PFSK-1 (cell line): ENCODE measurements around the gene MRFAP1L1.

Experiments used
- POLR2AphosphoS5 ChIP-seq: IDR thresholded peaks from 2 replicates; pipeline ENCODE4 v1.6.1; 2012; ENCODE audit warnings: low read depth, mild to moderate bottlenecking, control low read depth, low read length, moderate library complexity
- TAF1 ChIP-seq: IDR thresholded peaks from 2 replicates; pipeline ENCODE4 v1.6.1; 2012; ENCODE audit warnings: low read length, control low read depth, borderline replicate concordance; ENCODE audit not compliant: insufficient read depth

DNA sequence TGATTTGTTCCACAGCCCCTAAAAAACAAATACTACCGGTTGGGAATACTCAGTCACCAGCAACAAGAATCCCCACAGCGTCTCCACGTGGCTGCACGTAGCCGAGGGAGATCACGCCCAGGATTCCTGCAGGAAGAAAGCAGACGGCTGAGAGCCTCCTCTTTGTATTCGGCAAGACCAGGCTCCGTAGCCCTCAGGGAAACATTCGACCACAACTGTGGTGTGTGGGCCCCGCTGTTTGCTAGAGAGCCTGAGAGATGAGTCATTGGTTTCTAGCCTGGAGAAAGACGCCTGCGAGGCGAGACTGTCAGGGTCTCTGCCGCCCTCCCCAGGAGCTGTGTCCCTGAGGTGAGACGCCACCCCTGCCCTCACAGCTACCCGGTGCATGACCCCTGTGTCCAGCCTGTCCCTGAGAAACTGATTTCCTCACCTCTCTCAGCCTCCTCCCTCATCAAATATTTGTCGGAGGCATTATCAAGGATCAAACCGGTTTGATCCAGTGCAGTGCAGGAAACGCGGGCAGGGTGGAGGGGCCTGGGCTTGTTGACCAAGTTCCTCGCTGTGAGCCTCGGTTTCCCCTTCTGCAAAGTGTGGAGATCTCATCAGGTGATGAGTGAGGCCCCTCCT is 20.7 kb downstream of the MRFAP1L1 start:
- TF ChIP-seq TAF1: no peak
- TF ChIP-seq POLR2AphosphoS5: 0 out of 2 replicates have a peak, but pooled peaks have one; percentile 33
